Measurements from ENCODE around the gene HDLBP.

- TF ChIP-seq POLR2A (IDR thresholded peaks at IDR 0.05; ENCODE audit: low read depth, low read length) (peak; percentile 30; the same call in 1 of the 2 replicates), POLR2AphosphoS5 (IDR thresholded peaks at IDR 0.05; ENCODE audit: low read depth, low read length) (no peak; the same call in 1 of the 2 replicates)
Observed at GRCh38 chr2:241234066-241234790, 81.2 kb downstream of the HDLBP start.

Data from GM12892 (cell line).